H1 (cell line): ENCODE results near the gene DEPDC1. TPM values are rescaled to one million over a fixed set of nuclear protein-coding genes. Genes with fewer than 3 reads are reported as not detected.

Experiments used
- CTCF ChIA-PET: fragments of 300-600 bp; sonication (Branson Sonifier 250); formaldehyde crosslinking; loops from one replicate; lab custom pipeline; 2021; ENCODE audit not compliant: partially characterized antibody; lab: Charles Lee
- POLR2A ChIA-PET: fragments of 300-600 bp; sonication (Branson Sonifier 250); formaldehyde crosslinking; loops from one replicate; lab custom pipeline; 2021; ENCODE audit warnings: inconsistent platforms; ENCODE audit not compliant: partially characterized antibody; lab: Charles Lee
- DNase-seq, 2 experiments: peaks; one replicate each; pipeline versions ENCODE4 v3.0.0 to v3.0.0-alpha.2; 2010 to 2022; ENCODE audit warnings: low spot score in 2 of 2, low read depth in 1 of 2, mixed read lengths in 1 of 2
- FAIRE-seq: peaks from 2 replicates; lab custom pipeline; 2011; peaks lifted over from hg19 to GRCh38; lab: Jason Lieb, UNC
- H2AFZ ChIP-seq: 2 replicates; pipeline ENCODE4 v1.8.1; 2012; ENCODE audit warnings: low read length, inconsistent platforms
- H2AK5ac ChIP-seq: 2 replicates; pipeline ENCODE4 v1.6.1; 2013; ENCODE audit warnings: low read depth, low read length
- H2BK120ac ChIP-seq: replicated peaks from 2 replicates; pipeline ENCODE3; 2013; ENCODE audit warnings: low read depth, low read length, inconsistent platforms
- H2BK12ac ChIP-seq: 2 replicates; pipeline ENCODE4 v1.6.1; 2013; ENCODE audit warnings: low read depth, low read length
- H2BK15ac ChIP-seq: 2 replicates; pipeline ENCODE4 v1.6.1; 2013; ENCODE audit warnings: low read length
- H2BK20ac ChIP-seq: 2 replicates; pipeline ENCODE4 v1.6.1; 2013; ENCODE audit warnings: low read length
- H2BK5ac ChIP-seq: 2 replicates; pipeline ENCODE4 v1.6.1; 2013; ENCODE audit warnings: low read depth, low read length
- H3K14ac ChIP-seq: 2 replicates; pipeline ENCODE4 v1.6.1; 2013; ENCODE audit warnings: inconsistent platforms; ENCODE audit not compliant: insufficient read length
- H3K18ac ChIP-seq: 2 replicates; pipeline ENCODE4 v1.6.1; 2013; ENCODE audit warnings: low read length; ENCODE audit errors: extremely low read depth
- H3K23ac ChIP-seq: 2 replicates; pipeline ENCODE4 v1.6.1; 2013; ENCODE audit warnings: inconsistent platforms; ENCODE audit not compliant: insufficient read length
- H3K23me2 ChIP-seq: 2 replicates; pipeline ENCODE4 v1.6.1; 2013; ENCODE audit warnings: low read depth, low read length
- H3K27ac ChIP-seq: 2 replicates; pipeline ENCODE4 v1.6.1; 2011; ENCODE audit warnings: low read depth, low read length, inconsistent platforms
- H3K27me3 ChIP-seq, 4 experiments: replicated peaks in 1 of 4; 1 replicate in 1 of 4; 2 replicates in 3 of 4; pipeline versions ENCODE4 v1.6.1 to v1.8.1; 2011 to 2013; ENCODE audit warnings: low read length in 3 of 4, mild to moderate bottlenecking in 3 of 4, inconsistent platforms in 2 of 4, mixed read lengths in 2 of 4, moderate library complexity in 1 of 4; ENCODE audit not compliant: control insufficient read depth in 3 of 4, insufficient read depth in 3 of 4; ENCODE audit errors: extremely low read depth in 1 of 4
- H3K36me3 ChIP-seq, 4 experiments: 2 replicates each; pipeline versions ENCODE4 v1.6.1 to v1.8.1; 2011 to 2013; ENCODE audit warnings: mild to moderate bottlenecking in 4 of 4, low read length in 3 of 4, moderate library complexity in 2 of 4, control low read depth in 1 of 4, inconsistent platforms in 1 of 4; ENCODE audit not compliant: insufficient read depth in 4 of 4, control insufficient read depth in 2 of 4
- H3K4ac ChIP-seq: replicated peaks from 2 replicates; pipeline ENCODE3; 2013; ENCODE audit warnings: low read length, low read depth, mixed read lengths, inconsistent platforms; ENCODE audit not compliant: insufficient read length
- H3K4me1 ChIP-seq, 4 experiments: replicated peaks in 1 of 4; 1 replicate in 1 of 4; 2 replicates in 3 of 4; pipeline versions ENCODE4 v1.6.1 to v1.8.1; 2011 to 2013; ENCODE audit warnings: low read length in 3 of 4, inconsistent platforms in 2 of 4, mixed read lengths in 1 of 4; ENCODE audit not compliant: insufficient read depth in 4 of 4, control insufficient read depth in 3 of 4
- H3K4me2 ChIP-seq, 2 experiments: 2 replicates each; pipeline versions ENCODE4 v1.6.1 to v1.8.1; 2011 to 2013; ENCODE audit warnings: low read depth in 2 of 2, low read length in 2 of 2, control low read depth in 1 of 2, inconsistent platforms in 1 of 2, mild to moderate bottlenecking in 1 of 2; ENCODE audit not compliant: insufficient read depth in 1 of 2
- H3K4me3 ChIP-seq, 4 experiments: fragments of 200-600, 300-600 bp in 1 of 4; sonication (generic), shearing (Covaris generic), sonication (Bioruptor Twin) in 1 of 4; 2 replicates each; pipeline versions ENCODE4 v1.5.1 to v1.8.1; 2011 to 2016; ENCODE audit warnings: low read length in 4 of 4, low read depth in 3 of 4, control low read depth in 2 of 4, inconsistent platforms in 2 of 4, mild to moderate bottlenecking in 2 of 4, mixed read lengths in 1 of 4, moderate library complexity in 1 of 4; ENCODE audit not compliant: insufficient read depth in 2 of 4; ENCODE audit errors: extremely low read depth in 1 of 4
- H3K56ac ChIP-seq: replicated peaks from 2 replicates; pipeline ENCODE3; 2013; ENCODE audit warnings: low read depth, mild to moderate bottlenecking, mixed read lengths, low read length, inconsistent platforms; ENCODE audit not compliant: insufficient read length
- H3K79me1 ChIP-seq: 2 replicates; pipeline ENCODE4 v1.6.1; 2013; ENCODE audit warnings: low read depth, low read length, control low read depth
- H3K79me2 ChIP-seq, 2 experiments: 2 replicates each; pipeline versions ENCODE4 v1.6.1 to v1.8.1; 2012 to 2013; ENCODE audit warnings: low read length in 2 of 2, mild to moderate bottlenecking in 2 of 2, inconsistent platforms in 1 of 2; ENCODE audit not compliant: insufficient read depth in 2 of 2, control insufficient read depth in 1 of 2
- H3K9ac ChIP-seq, 4 experiments: replicated peaks in 1 of 4; 1 replicate in 1 of 4; 2 replicates in 3 of 4; pipeline versions ENCODE4 v1.6.1 to v1.8.1; 2011 to 2013; ENCODE audit warnings: low read depth in 3 of 4, low read length in 3 of 4, control low read depth in 2 of 4, mild to moderate bottlenecking in 2 of 4, moderate library complexity in 2 of 4, inconsistent platforms in 1 of 4; ENCODE audit errors: extremely low read depth in 1 of 4
- H3K9me3 ChIP-seq, 2 experiments: 2 replicates each; pipeline versions ENCODE4 v1.6.1 to v1.8.1; 2012 to 2013; ENCODE audit warnings: mild to moderate bottlenecking in 2 of 2, moderate library complexity in 2 of 2, control low read depth in 1 of 2, inconsistent platforms in 1 of 2, low read depth in 1 of 2, low read length in 1 of 2, mixed read lengths in 1 of 2; ENCODE audit not compliant: insufficient read depth in 2 of 2
- H4K20me1 ChIP-seq, 2 experiments: replicated peaks in 1 of 2; 2 replicates each; pipeline versions ENCODE3 to v1.8.1; 2011 to 2013; ENCODE audit warnings: inconsistent platforms in 2 of 2, low read length in 2 of 2, mild to moderate bottlenecking in 1 of 2; ENCODE audit not compliant: insufficient read depth in 2 of 2, control insufficient read depth in 1 of 2
- H4K5ac ChIP-seq: 2 replicates; pipeline ENCODE4 v1.6.1; 2013; ENCODE audit warnings: low read length, low read depth, mixed read lengths, inconsistent platforms; ENCODE audit not compliant: insufficient read length
- H4K8ac ChIP-seq: 2 replicates; pipeline ENCODE4 v1.8.0; 2013; ENCODE audit warnings: mild to moderate bottlenecking, moderate library complexity, low read length, inconsistent platforms; ENCODE audit not compliant: insufficient read depth; ENCODE audit errors: extremely low read depth
- H4K91ac ChIP-seq: replicated peaks from 2 replicates; pipeline ENCODE3; 2013; ENCODE audit warnings: low read length, mixed read lengths, inconsistent platforms; ENCODE audit not compliant: insufficient read length
- BACH1 ChIP-seq: IDR thresholded peaks from 2 replicates; pipeline ENCODE4 v1.6.1; 2012; ENCODE audit warnings: low read length, improper control_type of control experiment
- CHD1 ChIP-seq: IDR thresholded peaks from 2 replicates; pipeline ENCODE4 v1.6.1; 2012; ENCODE audit warnings: low read depth, low read length, improper control_type of control experiment
- EGR1 ChIP-seq: IDR thresholded peaks from 2 replicates; pipeline ENCODE4 v1.6.1; 2011; ENCODE audit warnings: low read depth, low read length, borderline replicate concordance
- EZH2 ChIP-seq: fragments of 200-600 bp; sonication (generic); IDR thresholded peaks from 2 replicates; pipeline ENCODE4 v1.7.1; 2012; ENCODE audit warnings: low read depth, mild to moderate bottlenecking, moderate library complexity, low read length, inconsistent platforms; ENCODE audit not compliant: severe bottlenecking
- POU5F1 ChIP-seq: IDR thresholded peaks from 2 replicates; pipeline ENCODE4 v1.6.1; 2011; ENCODE audit warnings: low read depth, mild to moderate bottlenecking, low read length, moderate library complexity
- SRF ChIP-seq: IDR thresholded peaks from 2 replicates; pipeline ENCODE4 v1.6.1; 2011; ENCODE audit warnings: mild to moderate bottlenecking, low read depth, low read length, moderate library complexity
- WGBS, 2 experiments: shearing (Covaris generic) in 1 of 2; methylation state at CpG; one replicate each; pipeline versions ENCODE4 v1.1.6 to v1.1.7; 2013 to 2015; ENCODE audit warnings: low lambda C conversion rate in 2 of 2, mixed read lengths in 2 of 2, inconsistent platforms in 1 of 2, low coverage in 1 of 2, missing lambda C conversion rate in 1 of 2; ENCODE audit not compliant: insufficient replicate concordance in 2 of 2, insufficient coverage in 1 of 2, insufficient read length in 1 of 2; ENCODE audit errors: extremely low coverage in 1 of 2, missing lambda C conversion rate in 1 of 2; 5-methylcytosine and 5-hydroxymethylcytosine counted together
- polyA plus RNA-seq, 7 experiments: library from polyadenylated mRNA; depleted of rRNA in 3 of 7; stranded (reverse) in 5 of 7; unstranded in 2 of 7; fragments of >200 nt in 5 of 7; fragments of 200-250 nt in 2 of 7; gene quantifications; 1 replicate in 5 of 7; 2 replicates in 1 of 7; 4 replicates in 1 of 7; pipeline versions ENCODE4 v1.2.1 to v1.2.3, GENCODE V29; 2011 to 2013; ENCODE audit warnings: missing spikeins in 2 of 7, mixed read lengths in 2 of 7
- total RNA-seq: library from RNA; stranded (reverse); fragmentation: NEBNext Ultra II Directional; extraction: Animal tissue kit (Norgen Biotek cat#: 25700); gene quantifications from 2 replicates; pipeline ENCODE4 v1.2.1, GENCODE V29; 2021
- TF ChIP-seq, protein P1 (sequence below): IDR thresholded peaks from 2 replicates; pipeline ENCODE4 v1.6.1; 2011; ENCODE audit warnings: low read depth, mild to moderate bottlenecking, low read length; ENCODE audit not compliant: insufficient read depth
- TF ChIP-seq, protein P2 (sequence below): IDR thresholded peaks from 2 replicates; pipeline ENCODE4 v1.6.1; 2011; ENCODE audit warnings: low read length, improper control_type of control experiment

DEPDC1 gene
- total and polyA plus RNA-seq, 2 of the 8 experiments (the other 6 are each of a cell fraction or from before 2014, with no cell fraction given), result 5.5 to 46.5 TPM

DNA sequence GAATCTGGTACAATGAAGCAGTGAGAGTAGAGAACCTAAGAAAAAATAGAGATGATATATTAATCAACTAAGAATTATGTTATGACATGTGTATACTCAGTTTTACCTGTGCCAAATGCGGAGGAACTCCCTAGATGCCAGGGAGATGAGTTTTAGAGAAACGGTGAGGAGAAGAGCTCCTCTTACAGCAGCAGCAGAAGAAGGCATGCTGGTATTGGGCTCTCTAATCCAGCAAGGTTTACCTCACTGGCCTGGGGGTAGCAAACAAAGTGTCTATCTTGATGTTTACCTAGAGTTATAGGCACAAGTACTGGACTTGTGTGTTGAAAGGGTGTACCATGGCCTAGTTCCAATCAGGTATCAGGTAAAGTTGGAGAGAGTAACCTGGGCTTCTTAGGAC lies 28.9 kb upstream of the DEPDC1 start:
- Histone ChIP-seq H3K79me1 (no peaks in the 10 kb centered on the region), H3K14ac (no peak overlapping the region), H4K8ac (no peak overlapping the region), H3K9me3 (no peaks in the 10 kb centered on the region), H3K27me3 (no peaks in the 10 kb centered on the region), H4K20me1 (no peaks in the 10 kb centered on the region), H3K27ac (no peak overlapping the region), H3K9ac (no peak overlapping the region), H3K56ac (no peak overlapping the region), H4K5ac (no peak overlapping the region), H2BK5ac (no peak overlapping the region), H3K18ac (no peak overlapping the region), H2BK20ac (no peak overlapping the region), H3K23ac (no peak overlapping the region), H3K23me2 (no peaks in the 10 kb centered on the region), H3K36me3 (no peaks in the 10 kb centered on the region), H3K4me2 (no peak overlapping the region), H2AK5ac (no peak overlapping the region), H4K91ac (no peak overlapping the region), H3K79me2 (no peaks in the 10 kb centered on the region), H2BK120ac (no peak overlapping the region), H2AFZ (no peak overlapping the region), H3K4ac (no peak overlapping the region), H2BK15ac (no peak overlapping the region), H3K4me1 (no peaks in the 10 kb centered on the region), H2BK12ac (no peak overlapping the region), H3K4me3 (no peak overlapping the region)
- CTCF ChIA-PET, result interaction anchor here (0.6 kb wide), 1 partner anchor 514 kb away, joined by 4 read pairs; no protein-coding TSS in a partner anchor
- TF ChIP-seq EGR1 (no peak), CHD1 (no peak), POU5F1 (no peak), EZH2 (no peak), BACH1 (no peak), SRF (no peak)
- TF ChIP-seq, protein P1, sequence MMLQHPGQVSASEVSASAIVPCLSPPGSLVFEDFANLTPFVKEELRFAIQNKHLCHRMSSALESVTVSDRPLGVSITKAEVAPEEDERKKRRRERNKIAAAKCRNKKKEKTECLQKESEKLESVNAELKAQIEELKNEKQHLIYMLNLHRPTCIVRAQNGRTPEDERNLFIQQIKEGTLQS, result no peak
- TF ChIP-seq, protein P2, sequence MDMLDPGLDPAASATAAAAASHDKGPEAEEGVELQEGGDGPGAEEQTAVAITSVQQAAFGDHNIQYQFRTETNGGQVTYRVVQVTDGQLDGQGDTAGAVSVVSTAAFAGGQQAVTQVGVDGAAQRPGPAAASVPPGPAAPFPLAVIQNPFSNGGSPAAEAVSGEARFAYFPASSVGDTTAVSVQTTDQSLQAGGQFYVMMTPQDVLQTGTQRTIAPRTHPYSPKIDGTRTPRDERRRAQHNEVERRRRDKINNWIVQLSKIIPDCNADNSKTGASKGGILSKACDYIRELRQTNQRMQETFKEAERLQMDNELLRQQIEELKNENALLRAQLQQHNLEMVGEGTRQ, result no peak
- FAIRE-seq (no peak), DNase-seq (no peak)
- 95% methylated on average over 2 of the region's 2 CpGs; no CpG with 5 or more reads in 1 of the 2 experiments for WGBS, 2 experiments
- POLR2A ChIA-PET, result no interaction called here
